NCI-H1092 (cell line): ENCODE data around the gene TBX10.
"Not testable (repeated sequence)": the region's sequence is repeated elsewhere in the genome, so short reads cannot be mapped to it uniquely, and the experiment has no call there.

Source experiments
- DNase-seq: peaks from one replicate; lab custom pipeline; 2025; lab: John Stamatoyannopoulos, UW

Gene TBX10

GRCh38 chr11:67664213-67664585, 24.6 kb upstream of the TBX10 start:
- DNase-seq: no peak

GRCh38 chr11:67663532-67664212, 24.1 kb upstream of the TBX10 start:
- DNase-seq: no peak

GRCh38 chr11:67662835-67663531, 23.4 kb upstream of the TBX10 start:
- no peak for DNase-seq

- DNase-seq: no peak
Measured at GRCh38 chr11:67662142-67662834, 22.7 kb upstream of the TBX10 start.

DNA sequence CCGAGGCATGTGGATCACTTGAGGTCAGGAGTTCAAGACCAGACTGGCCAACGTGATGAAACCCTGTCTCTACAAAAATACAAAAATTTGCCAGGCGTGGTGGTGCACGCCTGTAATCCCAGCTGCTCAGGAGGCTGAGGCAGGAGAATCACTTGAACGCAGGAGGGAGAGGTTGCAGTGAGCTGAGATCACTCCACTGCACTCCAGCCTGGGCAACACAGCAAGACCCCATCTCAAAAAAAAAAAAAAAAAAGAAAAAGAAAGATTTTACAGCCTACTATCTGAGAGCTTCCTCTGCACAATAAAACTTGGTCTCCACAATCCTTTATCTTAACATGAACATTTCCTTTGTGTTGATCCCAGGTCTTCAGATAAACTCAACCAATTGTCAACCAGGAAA, 21.2 kb upstream of the TBX10 start:
- not testable (repeated sequence) for DNase-seq

DNA sequence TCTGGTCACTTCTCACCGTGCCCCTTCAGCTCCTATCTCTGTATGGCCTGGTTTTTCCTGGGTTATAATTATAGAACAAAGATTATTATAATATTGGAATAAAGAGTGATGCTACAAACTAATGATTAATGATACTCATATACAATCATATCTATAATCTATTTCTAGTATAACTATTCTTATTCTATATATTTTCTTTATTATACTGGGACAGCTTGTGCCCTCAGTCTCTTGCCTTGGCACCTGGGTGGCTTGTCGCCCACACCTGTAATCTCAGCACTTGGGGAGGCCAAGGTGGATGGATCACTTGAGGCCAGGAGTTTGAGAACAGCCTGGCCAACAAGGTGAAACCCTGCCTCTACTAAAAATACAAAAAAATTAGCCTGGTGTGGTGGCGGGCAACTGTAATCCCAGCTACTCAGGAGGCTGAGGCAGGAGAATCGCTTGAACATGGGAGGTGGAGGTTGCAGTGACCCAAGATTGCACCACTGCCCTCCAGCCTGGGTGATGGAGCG, 20.1 kb upstream of the TBX10 start:
- DNase-seq: not testable (repeated sequence)

DNA sequence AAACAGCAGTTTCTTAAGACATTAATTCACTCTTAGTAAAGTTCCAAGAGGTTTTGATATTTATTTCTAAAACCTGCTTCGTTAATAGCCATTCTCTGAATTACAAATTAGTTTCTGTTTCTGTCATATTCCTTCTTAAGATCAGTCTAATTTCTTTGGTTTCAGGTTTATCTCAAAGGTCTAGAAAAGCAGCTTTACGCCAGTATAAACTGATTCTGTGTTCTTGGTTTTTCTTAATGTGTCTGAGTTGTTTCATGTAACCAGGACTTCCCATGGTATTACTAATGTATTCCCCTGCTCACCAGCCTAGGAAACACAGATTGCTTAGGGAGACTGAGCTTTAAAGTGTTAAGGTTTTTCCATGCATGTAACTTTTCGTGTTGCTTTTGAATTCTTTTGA, 17.7 kb upstream of the TBX10 start:
- no peak for DNase-seq

DNA sequence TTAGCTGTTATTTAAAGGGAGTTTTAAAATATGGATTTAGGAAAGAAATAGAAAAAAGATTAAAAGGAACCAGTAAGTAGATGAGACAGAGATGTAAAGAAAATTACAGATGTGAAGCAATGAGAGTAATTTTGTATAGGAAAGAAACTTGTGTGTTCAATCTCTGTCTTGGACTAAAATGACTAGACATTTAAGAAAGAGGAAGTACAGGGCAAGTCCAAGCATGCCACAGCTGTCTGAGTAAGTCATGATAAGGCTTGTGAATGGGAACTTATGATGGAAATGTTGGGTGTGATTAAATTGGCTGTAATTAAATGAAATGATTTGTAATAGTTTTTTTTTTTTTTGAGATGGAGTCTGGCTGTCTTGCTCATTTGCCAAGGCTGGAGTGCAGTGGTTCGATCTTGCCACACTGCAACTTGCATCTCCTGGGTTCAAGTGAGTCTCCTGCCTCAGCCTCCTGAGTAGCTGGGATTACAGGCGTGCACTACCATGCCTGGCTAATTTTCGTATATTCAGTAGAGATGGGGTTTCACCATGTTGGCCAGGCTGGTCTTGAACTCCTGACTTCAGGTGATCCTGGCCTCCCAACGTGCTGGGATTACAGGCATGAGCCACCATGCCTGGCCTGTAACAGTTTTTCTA, 16.8 kb upstream of the TBX10 start:
- DNase-seq: no peak

DNA sequence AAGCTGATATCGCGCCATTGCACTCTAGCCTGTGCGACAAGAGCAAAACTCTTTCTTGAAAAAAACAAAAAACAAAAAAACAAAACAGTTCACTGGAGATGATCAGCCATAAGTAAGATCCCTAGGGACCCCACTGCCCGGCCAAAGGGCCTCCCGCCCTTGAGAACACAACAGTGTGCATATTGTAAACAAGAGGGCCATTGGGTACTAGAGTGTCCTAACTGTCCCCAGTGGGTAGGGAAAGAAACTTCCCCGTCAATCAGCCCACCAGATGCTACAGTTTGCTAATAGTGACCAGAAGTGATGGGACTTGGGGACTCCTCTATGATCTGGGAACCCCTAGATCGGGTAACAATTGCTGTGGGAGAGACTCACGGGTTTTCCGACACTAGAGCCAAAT, 14.7 kb upstream of the TBX10 start:
- no peak for DNase-seq

DNA sequence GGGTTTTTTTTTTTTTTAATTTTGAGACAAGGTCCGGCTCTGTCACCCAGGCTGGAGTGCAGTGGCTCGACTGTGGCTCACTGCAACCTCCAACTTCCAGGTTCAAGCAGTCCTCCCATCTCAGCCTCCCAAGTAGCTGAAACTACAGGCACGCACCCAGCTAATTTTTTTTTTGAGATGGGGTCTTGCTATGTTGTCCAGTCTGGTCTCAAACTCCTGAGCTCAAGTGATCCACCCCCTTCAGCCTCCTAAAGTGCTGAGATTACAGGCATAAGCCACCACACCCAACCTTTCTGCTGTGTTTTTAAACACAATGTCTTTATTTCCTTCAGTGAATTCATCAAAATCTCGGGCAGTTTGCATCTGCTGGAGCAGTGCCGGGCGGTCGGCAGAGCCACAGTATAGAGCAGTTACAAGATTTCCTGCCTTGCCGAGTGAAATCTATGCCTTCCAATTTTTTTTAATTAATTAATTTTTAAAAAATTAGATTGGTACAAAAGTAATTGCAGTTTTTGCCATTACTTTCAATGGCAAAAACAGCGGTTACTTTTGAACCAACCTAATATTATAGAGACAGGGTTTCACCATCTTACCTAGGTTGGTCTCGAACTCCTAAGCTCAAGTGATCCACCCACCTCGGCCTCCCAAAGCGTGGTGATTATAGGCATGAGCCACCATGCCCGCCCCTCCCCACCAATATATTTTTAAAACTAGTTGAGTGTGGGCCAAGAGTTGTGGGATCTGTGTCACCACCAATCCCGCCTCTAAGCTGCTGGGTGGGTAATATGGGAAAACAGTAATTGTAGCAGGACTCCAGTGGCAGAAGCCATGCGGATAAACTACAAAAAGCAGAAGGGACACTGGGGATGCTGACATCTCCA, 13.6 kb upstream of the TBX10 start:
- no peak for DNase-seq

GRCh38 chr11:67651976-67652781, 12.6 kb upstream of the TBX10 start:
- no peak for DNase-seq

GRCh38 chr11:67649634-67650510, 10.3 kb upstream of the TBX10 start:
- DNase-seq: no peak

DNA sequence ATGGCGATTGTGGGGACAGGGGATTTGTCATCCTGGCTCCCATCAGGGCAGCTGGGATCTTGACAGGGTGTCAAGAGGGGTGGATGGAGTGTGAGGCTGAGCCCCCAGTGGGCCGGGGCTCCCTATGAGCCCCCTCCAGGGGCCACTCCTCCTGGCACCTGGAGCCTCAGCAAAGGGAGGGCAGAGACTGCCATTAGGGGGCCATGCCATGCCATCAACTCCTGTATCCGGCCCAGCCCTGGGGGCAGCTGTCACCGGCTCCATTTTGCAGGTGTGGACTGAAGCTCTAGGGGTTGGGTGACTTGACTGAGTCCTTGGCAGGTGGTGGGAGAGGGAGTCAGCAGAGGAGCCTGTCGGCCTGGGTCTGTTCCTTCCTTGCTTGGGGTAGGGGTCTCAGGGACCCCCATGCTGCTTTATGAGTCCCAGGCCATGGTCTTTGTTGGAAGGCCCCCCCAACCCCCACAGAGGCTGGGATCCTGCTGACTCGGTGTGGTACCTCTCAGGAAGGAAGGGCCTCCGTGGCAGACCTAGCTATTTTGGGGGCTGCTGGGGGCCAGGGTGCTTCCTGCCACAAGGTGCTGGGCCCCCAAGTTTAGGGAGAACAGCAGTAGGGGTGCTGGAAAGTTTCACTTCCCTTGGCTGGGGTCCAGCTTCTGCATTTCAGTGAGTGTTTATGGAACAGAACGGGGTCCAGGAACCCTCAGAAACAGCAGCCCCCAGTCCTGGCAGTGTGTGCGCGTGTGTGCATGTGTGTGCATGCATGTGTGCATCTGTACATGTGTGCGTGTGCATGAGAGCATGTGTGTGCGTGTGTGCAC, 9.4 kb upstream of the TBX10 start:
- DNase-seq: no peak

DNA sequence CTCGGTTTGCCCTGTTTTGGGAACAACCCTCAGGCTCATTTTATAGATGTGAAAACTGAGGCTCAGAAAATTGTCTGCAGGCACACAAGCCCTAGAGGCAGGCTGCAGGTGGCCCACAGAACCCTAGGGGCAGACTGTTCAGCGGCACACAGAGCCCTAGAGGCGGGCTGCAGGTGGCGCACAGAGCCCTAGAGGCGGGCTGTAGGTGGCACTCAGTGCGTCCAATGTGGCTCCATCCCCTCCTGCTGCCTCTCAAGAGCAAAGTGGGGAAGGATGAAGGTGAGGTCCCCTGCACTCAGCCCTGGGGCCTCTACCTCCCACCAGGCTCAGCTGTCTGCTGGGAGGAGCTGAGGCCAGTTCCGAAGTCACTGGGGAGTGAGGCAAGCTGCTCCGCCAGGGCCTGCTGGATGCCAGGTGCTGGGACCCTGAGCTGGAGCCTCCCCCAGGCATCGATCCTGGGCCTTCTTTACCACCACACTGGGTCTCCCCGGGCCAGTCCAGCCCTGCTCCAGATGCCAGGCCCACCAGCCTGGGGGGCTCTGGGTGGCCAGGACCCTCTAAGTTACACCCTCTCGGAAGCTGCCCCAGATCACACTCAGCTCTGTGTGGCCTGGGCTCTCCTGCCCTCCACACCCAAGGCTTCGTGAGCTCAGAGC, 8.7 kb upstream of the TBX10 start:
- DNase-seq: peak; percentile 14

GRCh38 chr11:67647471-67647870, 7.9 kb upstream of the TBX10 start:
- no peak for DNase-seq

GRCh38 chr11:67646535-67647336, 7.2 kb upstream of the TBX10 start:
- no peak for DNase-seq
